Activated T-cell treated with anti-CD3 and anti-CD28 coated beads, Interleukin-2, amount 50 U/mL, for 24 hours (primary cell): ENCODE results near the gene SLC2A13.

Experiments used
- DNase-seq: peaks from one replicate; pipeline ENCODE4 v3.0.0-alpha.2; 2020
- H3K27ac Mint-ChIP-seq: 2 replicates; pipeline ENCODE4 v1.8.0; 2020; ENCODE audit warnings: mild to moderate bottlenecking, mixed read lengths
- H3K27me3 Mint-ChIP-seq: 2 replicates; pipeline ENCODE4 v1.8.0; 2020; ENCODE audit warnings: mixed read lengths
- H3K36me3 Mint-ChIP-seq: 2 replicates; pipeline ENCODE4 v1.8.0; 2020; ENCODE audit warnings: low read depth, mixed read lengths
- H3K4me1 Mint-ChIP-seq: 2 replicates; pipeline ENCODE4 v1.8.0; 2020; ENCODE audit warnings: low read depth, mixed read lengths
- H3K4me3 Mint-ChIP-seq: 2 replicates; pipeline ENCODE4 v1.8.0; 2020; ENCODE audit warnings: mild to moderate bottlenecking, moderate library complexity, mixed read lengths
- H3K9me3 Mint-ChIP-seq: 2 replicates; pipeline ENCODE4 v1.8.0; 2020; ENCODE audit warnings: mixed read lengths

The SLC2A13 gene

GRCh38 chr12:40105515-40106201 is at the start of gene SLC2A13:
TSS of gene SLC2A13 (minus strand) at chr12:40106081. CDS start at chr12:40105808, 273 bp downstream.
- peak; percentile 85 for DNase-seq
- Mint-ChIP-seq H3K9me3 (no peaks in the 10 kb centered on the region), H3K4me3 (peak within 1 kb of the TSS; percentile 78), H3K4me1 (peaks cover 57% of the 10 kb centered on the region), H3K27ac (peak within 1 kb of the TSS; percentile 65), H3K27me3 (peaks cover 14% of the 10 kb centered on the region), H3K36me3 (no peaks in the 10 kb centered on the region)

GRCh38 chr12:40154381-40154780 is 48.5 kb upstream of the SLC2A13 start:
- H3K4me1 Mint-ChIP-seq, result peaks cover 3% of the 10 kb centered on the region
- no peak overlapping the region for H3K4me3 Mint-ChIP-seq
- no peak for DNase-seq
- peaks cover 39% of the 10 kb centered on the region for H3K27me3 Mint-ChIP-seq
- no peak overlapping the region for H3K27ac Mint-ChIP-seq
- no peaks in the 10 kb centered on the region for H3K36me3 Mint-ChIP-seq
- no peaks in the 10 kb centered on the region for H3K9me3 Mint-ChIP-seq

- Mint-ChIP-seq H3K27ac (no peak overlapping the region), H3K36me3 (no peaks in the 10 kb centered on the region), H3K4me3 (no peak overlapping the region), H3K27me3 (peaks cover 30% of the 10 kb centered on the region), H3K9me3 (no peaks in the 10 kb centered on the region), H3K4me1 (peaks cover 1% of the 10 kb centered on the region)
- no peak for DNase-seq
Observed at GRCh38 chr12:40153432-40153831, 47.6 kb upstream of the SLC2A13 start.

DNA sequence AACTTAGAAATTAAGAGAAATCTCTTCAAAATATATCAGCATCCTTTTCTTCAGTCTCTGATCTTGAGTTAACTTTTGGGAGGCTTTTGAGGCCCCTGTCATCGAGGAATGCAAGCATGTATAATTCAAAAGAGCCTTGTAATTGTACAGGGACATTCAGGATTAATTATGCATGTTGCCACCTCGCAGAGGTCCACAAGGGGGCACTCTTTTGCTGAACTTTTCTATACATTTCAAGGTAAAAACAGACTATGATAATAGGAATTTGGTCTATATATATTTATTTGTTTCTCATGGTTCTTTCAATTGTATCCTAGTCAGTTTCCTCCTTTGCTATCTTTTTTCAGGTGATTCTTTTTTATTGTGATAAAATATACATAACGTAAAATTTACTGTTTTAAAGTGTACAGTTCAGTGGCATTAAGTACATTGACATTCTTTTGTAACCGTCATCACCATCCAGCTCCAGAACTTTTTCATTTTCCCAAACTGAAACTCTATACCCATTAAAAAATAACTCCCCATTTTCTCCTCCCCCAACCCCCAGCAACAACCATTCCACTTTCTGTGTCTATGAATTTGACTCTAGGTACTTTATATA is 47.0 kb upstream of the SLC2A13 start:
- Mint-ChIP-seq H3K27me3 (peaks cover 27% of the 10 kb centered on the region), H3K36me3 (no peaks in the 10 kb centered on the region), H3K9me3 (no peaks in the 10 kb centered on the region), H3K4me1 (no peaks in the 10 kb centered on the region), H3K27ac (no peak overlapping the region), H3K4me3 (no peak overlapping the region)
- DNase-seq, result peak; percentile 54

GRCh38 chr12:40149673-40150260 is 43.9 kb upstream of the SLC2A13 start:
- no peaks in the 10 kb centered on the region for H3K4me1 Mint-ChIP-seq
- H3K27me3 Mint-ChIP-seq, result peaks cover 16% of the 10 kb centered on the region
- no peaks in the 10 kb centered on the region for H3K9me3 Mint-ChIP-seq
- H3K27ac Mint-ChIP-seq, result no peak overlapping the region
- H3K4me3 Mint-ChIP-seq, result no peak overlapping the region
- no peaks in the 10 kb centered on the region for H3K36me3 Mint-ChIP-seq
- DNase-seq, result no peak

DNA sequence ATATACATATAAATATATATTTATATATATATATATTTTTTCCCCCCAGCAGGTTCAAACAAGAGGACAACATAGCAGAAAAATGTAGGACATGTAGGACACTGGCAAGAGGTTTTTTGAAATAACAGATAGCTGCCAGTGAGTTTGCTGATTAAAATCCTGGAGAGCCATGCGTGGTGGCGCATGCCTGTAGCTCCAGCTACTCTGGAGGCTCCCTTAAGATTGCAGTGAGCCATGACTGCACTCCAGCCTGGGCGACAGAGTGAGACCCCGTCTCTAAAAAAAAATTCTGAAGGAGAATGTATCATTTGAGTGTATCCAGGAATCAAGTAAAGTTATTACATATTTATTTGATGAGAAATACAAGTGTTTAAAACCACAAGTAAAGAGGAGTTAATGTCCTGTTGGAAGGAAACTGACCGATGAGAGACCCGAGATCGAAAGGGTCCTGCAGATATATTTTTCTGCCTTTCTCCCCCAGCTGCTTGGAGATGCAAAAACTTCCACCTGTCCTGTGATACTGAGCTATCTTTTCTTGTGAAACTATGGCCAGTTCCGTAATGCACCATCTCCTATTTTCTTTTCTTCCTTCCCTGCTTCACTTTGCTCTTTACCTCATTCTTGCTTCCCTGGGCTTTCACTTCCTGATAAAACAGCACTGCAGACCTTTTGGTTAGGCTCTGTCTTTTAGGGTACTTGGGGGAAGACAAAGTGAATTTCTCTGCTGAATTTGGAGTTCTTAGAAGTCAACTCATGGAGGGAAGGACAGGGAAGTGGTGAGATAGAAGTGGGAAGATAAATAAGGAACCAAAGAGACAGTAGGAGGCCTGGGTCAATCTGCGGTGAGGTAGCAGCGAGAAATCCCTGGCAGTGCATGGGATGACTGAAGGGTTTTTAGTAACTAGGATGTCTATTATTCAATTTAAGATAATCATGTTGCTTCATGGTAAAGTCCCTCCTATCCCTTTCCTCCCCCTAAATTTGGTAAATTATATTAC is 41.2 kb upstream of the SLC2A13 start:
- Mint-ChIP-seq H3K9me3 (no peaks in the 10 kb centered on the region), H3K27me3 (peaks cover 14% of the 10 kb centered on the region), H3K27ac (no peak overlapping the region), H3K36me3 (no peaks in the 10 kb centered on the region), H3K4me3 (no peak overlapping the region), H3K4me1 (no peaks in the 10 kb centered on the region)
- DNase-seq, result no peak

- Mint-ChIP-seq H3K9me3 (no peaks in the 10 kb centered on the region), H3K27me3 (peaks cover 14% of the 10 kb centered on the region), H3K4me3 (no peak overlapping the region), H3K27ac (no peak overlapping the region), H3K4me1 (no peaks in the 10 kb centered on the region), H3K36me3 (no peaks in the 10 kb centered on the region)
- DNase-seq, result no peak
Observed at GRCh38 chr12:40145896-40146295, 40.0 kb upstream of the SLC2A13 start.

DNA sequence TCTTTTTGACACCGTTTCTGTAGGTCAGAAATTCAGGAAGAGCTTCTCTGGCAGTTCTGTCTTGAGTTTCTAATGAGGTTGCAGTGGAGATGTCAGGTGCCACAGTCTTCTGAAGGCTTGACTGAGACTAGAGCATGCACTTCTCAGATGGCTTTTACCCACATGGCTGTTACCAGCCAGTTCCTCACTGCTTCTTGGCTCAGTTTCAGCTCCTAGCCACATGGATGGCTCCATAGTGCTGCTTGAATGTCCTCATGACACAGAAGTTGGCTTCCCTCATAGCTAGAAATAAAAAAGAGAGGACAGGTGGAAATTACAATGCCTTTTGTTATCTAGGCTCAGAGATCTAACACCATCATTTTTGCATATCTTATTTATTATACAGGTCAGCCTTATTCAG is 38.1 kb upstream of the SLC2A13 start:
- Mint-ChIP-seq H3K36me3 (no peaks in the 10 kb centered on the region), H3K4me3 (no peak overlapping the region), H3K27me3 (peaks cover 11% of the 10 kb centered on the region), H3K27ac (no peak overlapping the region), H3K4me1 (no peaks in the 10 kb centered on the region), H3K9me3 (no peaks in the 10 kb centered on the region)
- DNase-seq, result no peak

GRCh38 chr12:40142001-40142744 is 36.3 kb upstream of the SLC2A13 start:
- no peak for DNase-seq
- peaks cover 11% of the 10 kb centered on the region for H3K27me3 Mint-ChIP-seq
- H3K4me1 Mint-ChIP-seq, result peaks cover 11% of the 10 kb centered on the region
- no peak overlapping the region for H3K27ac Mint-ChIP-seq
- H3K4me3 Mint-ChIP-seq, result no peak overlapping the region
- no peaks in the 10 kb centered on the region for H3K36me3 Mint-ChIP-seq
- no peaks in the 10 kb centered on the region for H3K9me3 Mint-ChIP-seq

DNA sequence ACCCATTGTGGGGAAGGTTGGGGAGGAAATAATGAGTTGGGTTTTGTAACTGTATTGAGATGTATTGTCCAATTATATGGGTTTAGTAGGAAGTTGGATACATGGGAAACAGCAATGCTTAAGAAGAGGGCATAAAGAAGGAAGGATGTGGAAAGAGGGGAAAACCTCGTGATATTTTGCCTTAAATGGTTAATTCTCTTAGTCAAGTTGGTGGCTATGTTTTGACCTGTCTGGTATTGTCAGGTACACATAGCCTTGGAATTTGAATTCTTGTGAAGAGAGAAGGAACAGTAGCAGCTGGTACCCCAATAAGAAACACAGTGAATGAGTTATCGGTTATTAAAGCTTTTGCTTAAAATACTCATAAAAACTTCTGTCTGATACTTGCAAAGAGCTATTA is 32.6 kb upstream of the SLC2A13 start:
- Mint-ChIP-seq H3K9me3 (no peaks in the 10 kb centered on the region), H3K4me3 (no peak overlapping the region), H3K4me1 (peaks cover 14% of the 10 kb centered on the region), H3K36me3 (no peaks in the 10 kb centered on the region), H3K27me3 (peaks cover 9% of the 10 kb centered on the region), H3K27ac (no peak overlapping the region)
- no peak for DNase-seq

- peaks cover 15% of the 10 kb centered on the region for H3K27me3 Mint-ChIP-seq
- no peak for DNase-seq
- H3K4me1 Mint-ChIP-seq, result peaks cover 14% of the 10 kb centered on the region
- no peak overlapping the region for H3K27ac Mint-ChIP-seq
- H3K4me3 Mint-ChIP-seq, result no peak overlapping the region
- H3K9me3 Mint-ChIP-seq, result no peaks in the 10 kb centered on the region
- H3K36me3 Mint-ChIP-seq, result no peaks in the 10 kb centered on the region
Observed at GRCh38 chr12:40137252-40137651, 31.4 kb upstream of the SLC2A13 start.

DNA sequence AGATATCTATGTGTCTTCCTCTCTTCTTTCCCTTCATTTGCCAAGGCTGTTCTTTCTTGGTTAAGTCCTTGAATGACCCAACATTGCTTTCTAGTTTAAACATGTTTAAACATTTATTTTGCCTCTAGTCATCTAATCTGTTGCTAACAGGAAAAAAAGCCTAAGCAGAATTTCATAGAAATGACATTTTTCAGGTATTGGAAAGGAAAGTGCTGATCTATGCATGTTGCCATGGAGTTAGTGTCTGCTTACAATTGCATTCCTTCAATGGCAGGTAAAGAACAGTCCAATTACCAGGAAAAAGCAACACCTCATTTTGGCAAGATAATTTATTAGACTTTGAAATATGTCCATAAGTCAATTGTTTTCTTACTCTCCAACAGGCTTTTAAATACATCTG is 21.5 kb upstream of the SLC2A13 start:
- H3K36me3 Mint-ChIP-seq, result no peaks in the 10 kb centered on the region
- no peak overlapping the region for H3K27ac Mint-ChIP-seq
- no peaks in the 10 kb centered on the region for H3K4me1 Mint-ChIP-seq

DNA sequence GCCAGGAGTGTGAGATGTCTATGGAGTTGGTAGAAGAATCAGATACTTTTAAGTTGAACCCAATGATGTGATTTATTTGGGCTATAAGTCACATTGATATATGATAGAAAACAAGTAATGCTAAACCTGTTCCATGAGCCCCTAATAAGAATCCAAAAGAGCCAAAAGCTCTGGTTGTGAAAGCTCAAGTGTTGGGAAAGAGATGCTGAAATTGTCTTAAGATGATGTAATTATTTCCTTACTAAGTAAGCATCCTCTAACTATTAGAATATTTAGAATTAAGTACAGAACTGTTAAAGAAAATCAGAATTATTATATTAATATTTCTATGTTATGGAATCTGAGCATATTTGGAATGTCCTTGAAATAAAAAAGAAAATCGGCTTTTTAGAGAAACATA is 17.6 kb upstream of the SLC2A13 start:
- H3K4me1 Mint-ChIP-seq, result no peaks in the 10 kb centered on the region
- H3K27me3 Mint-ChIP-seq, result peaks cover 25% of the 10 kb centered on the region
- H3K9me3 Mint-ChIP-seq, result no peaks in the 10 kb centered on the region
- DNase-seq, result no peak
- H3K36me3 Mint-ChIP-seq, result no peaks in the 10 kb centered on the region
- no peak overlapping the region for H3K4me3 Mint-ChIP-seq
- H3K27ac Mint-ChIP-seq, result no peak overlapping the region

More for the DNA sequence above, 21.5 kb upstream of the SLC2A13 start:
- Mint-ChIP-seq H3K27me3 (peaks cover 8% of the 10 kb centered on the region), H3K4me3 (no peak overlapping the region), H3K9me3 (no peaks in the 10 kb centered on the region)
- no peak for DNase-seq

- no peaks in the 10 kb centered on the region for H3K9me3 Mint-ChIP-seq
- H3K36me3 Mint-ChIP-seq, result no peaks in the 10 kb centered on the region
- H3K27ac Mint-ChIP-seq, result no peak overlapping the region
- no peak for DNase-seq
- H3K4me3 Mint-ChIP-seq, result no peak overlapping the region
- H3K27me3 Mint-ChIP-seq, result peaks cover 22% of the 10 kb centered on the region
- peaks cover 4% of the 10 kb centered on the region for H3K4me1 Mint-ChIP-seq
Observed at GRCh38 chr12:40122842-40123241, 17.0 kb upstream of the SLC2A13 start.
